ENCODE measurements around the gene PLA2G2C.

DNA sequence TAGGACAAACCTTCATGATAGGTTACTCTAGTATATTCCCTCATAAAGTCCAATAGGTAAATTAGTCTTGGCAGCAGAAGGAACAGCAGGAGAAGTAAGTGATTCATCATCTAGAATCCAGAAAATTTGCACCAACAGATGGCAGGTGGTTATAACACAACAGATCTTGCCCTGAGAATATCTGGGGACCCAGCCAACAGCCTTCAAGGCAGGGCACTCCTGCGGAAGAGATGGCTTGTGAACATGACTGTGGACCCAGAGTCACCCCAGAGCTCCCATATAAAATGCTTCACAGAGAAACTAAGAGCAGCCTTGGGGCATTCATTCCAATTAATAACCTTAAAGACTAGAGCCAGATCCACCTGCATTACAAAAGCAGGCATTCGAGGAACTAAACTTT, 7.9 kb upstream of the PLA2G2C start:
- TF ChIP-seq POLR2A (IDR thresholded peaks at IDR 0.05): no peak
- TF ChIP-seq, protein P1, sequence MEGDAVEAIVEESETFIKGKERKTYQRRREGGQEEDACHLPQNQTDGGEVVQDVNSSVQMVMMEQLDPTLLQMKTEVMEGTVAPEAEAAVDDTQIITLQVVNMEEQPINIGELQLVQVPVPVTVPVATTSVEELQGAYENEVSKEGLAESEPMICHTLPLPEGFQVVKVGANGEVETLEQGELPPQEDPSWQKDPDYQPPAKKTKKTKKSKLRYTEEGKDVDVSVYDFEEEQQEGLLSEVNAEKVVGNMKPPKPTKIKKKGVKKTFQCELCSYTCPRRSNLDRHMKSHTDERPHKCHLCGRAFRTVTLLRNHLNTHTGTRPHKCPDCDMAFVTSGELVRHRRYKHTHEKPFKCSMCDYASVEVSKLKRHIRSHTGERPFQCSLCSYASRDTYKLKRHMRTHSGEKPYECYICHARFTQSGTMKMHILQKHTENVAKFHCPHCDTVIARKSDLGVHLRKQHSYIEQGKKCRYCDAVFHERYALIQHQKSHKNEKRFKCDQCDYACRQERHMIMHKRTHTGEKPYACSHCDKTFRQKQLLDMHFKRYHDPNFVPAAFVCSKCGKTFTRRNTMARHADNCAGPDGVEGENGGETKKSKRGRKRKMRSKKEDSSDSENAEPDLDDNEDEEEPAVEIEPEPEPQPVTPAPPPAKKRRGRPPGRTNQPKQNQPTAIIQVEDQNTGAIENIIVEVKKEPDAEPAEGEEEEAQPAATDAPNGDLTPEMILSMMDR (IDR thresholded peaks at IDR 0.05): no peak
